Ammon's horn (tissue), 1 donor: ENCODE results near the gene PPAN.

Experiments used
- DNase-seq: peaks from one replicate; pipeline ENCODE4 v3.0.0-alpha.2; 2016; ENCODE audit warnings: low spot score

PPAN gene

DNA sequence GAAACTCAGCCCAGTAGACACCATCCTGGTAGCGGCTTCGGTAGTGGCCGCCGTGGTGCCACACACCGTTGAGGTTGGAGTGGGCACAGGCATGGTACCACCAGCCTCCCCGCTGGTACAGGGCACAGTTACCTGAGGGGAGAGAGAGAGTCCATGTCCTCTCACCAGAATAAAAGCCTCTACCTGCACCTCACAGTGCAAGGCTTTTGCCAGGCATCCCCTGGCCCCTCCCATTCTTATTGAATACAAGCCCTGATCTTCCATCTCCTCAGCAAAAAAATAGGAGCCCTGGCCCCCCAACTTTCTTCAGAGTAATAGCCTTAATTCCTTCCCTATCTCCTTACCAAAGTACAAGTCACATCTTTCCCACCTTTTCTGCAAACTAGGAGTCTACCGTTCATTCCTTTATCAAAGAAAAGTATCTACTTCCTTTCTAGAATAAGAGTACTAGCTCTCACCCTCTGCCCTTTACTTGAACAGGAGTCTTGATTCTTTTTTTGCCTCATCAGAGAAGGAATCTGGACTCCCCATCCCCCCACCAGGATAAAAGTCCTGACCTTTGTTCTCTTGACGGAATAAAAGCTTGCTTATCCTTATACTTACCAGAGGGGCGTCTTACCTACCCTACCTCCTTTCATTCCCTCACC is 13.4 kb upstream of the PPAN start:
- DNase-seq, result no peak

GRCh38 chr19:10093295-10094186 is 12.6 kb upstream of the PPAN start:
- DNase-seq, result no peak

- no peak for DNase-seq
These were observed 10.6 kb upstream of the PPAN start for GRCh38 chr19:10095622-10095947.

DNA sequence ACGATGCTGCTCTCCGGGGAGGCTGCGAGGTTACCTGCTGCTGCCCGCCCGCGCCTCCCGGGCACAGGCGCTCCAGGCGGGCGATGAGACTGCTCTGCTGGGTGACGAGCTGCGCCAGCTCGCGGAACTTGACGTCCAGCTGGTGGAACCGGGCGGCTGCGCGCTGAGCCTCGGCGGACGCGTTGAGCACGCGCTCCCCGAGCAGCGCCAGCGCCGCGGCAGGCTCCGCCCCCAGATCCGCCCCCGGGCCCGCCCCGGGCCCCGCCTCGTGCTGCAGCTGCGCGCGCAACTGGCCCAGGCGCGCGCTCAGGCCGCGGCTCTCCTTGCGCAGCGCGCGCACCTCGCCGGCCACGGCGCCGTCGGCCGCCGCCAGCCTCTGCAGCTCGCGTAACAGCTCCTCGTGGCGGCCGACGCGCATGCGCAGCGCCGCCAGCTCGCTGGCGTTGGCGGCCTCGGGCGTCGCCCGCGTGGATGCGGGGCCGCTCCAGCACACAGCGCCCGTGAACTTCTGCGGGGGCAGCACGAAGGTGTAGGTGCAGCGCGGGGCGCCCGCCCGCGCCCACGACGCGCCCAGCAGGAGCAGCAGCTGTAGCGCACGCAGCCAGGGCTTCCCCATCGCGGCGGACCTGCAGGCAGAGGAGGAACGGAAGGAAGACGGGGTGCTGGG is 10.1 kb upstream of the PPAN start:
- DNase-seq, result peak; percentile 89

- no peak for DNase-seq
These were observed 9.6 kb upstream of the PPAN start for GRCh38 chr19:10096615-10096963.

DNA sequence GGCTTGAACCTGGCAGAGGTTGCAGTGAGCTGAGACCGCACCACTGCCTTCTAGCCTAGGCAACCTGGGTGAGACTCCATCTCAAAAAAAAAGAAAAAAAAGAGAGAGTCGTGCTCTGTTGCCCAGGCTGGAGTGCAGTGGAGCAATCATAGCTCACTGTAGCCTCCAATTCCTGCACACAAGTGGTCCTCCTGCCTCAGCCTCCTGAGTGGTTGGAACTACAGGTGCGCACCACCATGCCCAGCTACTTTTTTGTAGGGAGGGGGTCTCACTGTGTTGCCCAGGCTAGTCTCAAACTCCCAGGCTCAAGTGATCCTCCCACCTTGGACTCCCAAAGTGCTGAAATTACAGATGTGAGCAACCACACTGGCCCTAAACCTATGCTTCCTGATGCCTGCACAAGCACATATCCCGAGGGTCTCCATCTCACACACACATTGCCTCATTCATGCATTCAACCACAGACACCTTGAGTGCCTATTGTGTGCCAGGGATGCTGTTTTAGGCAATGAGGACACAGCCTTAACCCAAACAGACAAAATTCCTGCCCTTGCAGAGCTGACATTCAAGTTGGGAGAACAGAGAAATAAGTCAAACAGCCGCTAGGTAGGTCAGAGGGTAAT is 5.9 kb upstream of the PPAN start:
- DNase-seq, result peak; percentile 0

DNA sequence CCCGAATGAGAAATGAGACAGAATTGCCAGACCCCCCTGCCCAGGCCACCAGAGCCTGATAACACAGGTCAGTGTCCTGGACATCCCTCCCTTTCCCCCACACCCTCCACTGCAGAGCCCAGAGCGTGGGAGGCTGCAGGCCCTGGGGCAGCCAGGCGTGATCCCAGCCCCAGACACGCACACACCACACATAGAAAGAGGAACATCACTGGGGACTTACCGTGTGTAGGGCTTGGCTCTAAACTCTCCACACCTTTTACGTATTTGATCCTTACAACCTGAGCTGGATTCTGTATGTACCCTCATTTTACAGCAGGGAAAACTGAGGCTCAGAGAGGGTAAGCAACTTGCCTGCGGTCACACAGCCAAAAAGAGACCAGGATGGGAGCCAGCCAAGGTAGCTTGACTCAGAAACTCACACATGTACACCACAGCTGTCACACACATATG is 3.4 kb upstream of the PPAN start:
- no peak for DNase-seq

- DNase-seq, result no peak
These were observed 2.0 kb upstream of the PPAN start for GRCh38 chr19:10104130-10104513.

- DNase-seq, result no peak
These were observed 1.3 kb upstream of the PPAN start for GRCh38 chr19:10104665-10105508.

DNA sequence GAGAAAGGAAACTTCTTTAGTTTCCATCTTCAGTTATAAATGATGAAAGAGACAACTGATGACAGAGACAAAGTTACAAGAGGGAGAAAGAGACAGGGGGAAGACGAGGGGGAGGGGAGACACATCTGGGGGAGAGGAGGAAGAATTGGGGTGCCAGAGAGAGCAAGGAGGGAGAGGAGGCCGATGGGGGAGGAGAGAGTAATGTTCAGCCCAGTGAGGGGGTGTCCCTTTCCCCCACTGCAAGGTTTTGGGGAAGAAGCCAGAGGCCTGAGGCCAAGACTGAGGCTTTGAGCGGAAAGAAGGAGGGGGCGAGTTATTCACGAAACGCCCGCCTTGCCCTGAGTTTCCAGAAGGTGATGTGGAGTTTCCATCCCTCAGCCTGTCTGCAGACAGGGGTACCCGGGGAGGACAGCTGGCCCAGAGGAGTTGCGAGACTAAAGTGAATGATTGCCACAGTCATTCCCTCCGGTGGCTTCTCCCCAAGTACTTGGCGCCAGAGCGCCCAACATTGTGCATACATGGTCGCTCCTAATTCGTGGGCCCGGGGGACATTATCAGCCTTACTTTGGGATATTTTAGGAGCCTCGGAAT is 558 bp upstream of the PPAN start:
- DNase-seq, result no peak

- no peak for DNase-seq
These were observed 1.1 kb downstream of the PPAN start for GRCh38 chr19:10107254-10107653.

DNA sequence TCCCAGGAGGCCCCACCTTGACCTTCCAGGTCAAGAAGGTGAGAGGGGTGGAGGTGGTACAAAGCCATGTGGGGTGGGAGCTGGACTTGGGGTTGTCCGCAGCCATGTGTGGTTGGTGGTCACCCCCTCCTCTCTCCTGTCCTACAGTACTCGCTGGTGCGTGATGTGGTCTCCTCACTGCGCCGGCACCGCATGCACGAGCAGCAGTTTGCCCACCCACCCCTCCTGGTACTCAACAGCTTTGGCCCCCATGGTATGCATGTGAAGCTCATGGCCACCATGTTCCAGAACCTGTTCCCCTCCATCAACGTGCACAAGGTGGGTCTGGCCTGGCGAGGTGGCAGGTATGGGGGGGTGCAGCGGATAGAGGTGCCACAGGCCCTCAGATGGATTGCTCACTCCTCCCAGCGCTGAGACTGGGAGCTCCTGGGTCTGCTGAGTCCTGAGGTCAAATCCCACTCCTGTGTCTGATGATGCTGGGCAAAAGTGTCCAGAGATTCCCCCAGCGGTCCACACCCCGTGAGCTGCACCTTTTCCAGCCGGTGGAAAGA is 1.7 kb downstream of the PPAN start:
- no peak for DNase-seq

GRCh38 chr19:10109528-10109927 is 3.4 kb downstream of the PPAN start:
- DNase-seq, result no peak

DNA sequence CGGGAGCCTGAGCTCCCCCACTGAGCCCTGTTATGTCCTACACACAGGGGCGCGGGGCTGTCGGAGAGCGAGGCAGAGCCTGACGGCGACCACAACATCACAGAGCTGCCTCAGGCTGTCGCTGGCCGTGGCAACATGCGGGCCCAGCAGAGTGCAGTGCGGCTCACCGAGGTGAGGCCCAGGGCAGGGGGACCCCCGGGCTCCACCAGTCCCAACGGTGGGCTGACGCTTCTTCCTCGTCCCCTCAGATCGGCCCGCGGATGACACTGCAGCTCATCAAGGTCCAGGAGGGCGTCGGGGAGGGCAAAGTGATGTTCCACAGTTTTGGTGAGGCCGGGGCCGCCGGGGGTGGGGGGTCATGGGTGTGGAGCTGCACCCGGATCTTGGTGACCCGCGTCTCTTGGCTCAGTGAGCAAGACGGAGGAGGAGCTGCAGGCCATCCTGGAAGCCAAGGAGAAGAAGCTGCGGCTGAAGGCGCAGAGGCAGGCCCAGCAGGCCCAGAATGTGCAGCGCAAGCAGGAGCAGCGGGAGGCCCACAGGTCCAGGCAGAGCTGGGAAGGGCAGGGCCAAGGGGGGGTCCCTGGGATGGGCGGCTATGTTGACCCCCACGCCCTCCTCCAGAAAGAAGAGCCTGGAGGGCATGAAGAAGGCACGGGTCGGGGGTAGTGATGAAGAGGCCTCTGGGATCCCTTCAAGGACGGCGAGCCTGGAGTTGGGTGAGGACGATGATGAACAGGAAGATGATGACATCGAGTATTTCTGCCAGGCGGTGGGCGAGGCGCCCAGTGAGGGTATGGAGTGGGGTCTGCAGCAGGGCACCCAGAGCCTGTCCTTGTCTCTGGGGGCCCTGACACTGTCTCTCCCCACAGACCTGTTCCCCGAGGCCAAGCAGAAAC is 4.2 kb downstream of the PPAN start:
- DNase-seq, result no peak

DNA sequence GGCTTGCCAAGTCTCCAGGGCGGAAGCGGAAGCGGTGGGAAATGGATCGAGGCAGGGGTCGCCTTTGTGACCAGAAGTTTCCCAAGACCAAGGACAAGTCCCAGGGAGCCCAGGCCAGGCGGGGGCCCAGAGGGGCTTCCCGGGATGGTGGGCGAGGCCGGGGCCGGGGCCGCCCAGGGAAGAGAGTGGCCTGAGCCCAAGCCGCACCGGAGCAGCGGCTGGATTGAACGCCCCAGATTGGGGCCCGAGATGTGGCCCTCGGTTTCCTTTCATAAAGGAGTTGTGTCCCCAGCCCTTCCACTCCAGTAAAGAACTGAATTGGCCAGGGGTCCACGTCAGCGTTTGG is 4.8 kb downstream of the PPAN start:
- DNase-seq, result no peak

DNA sequence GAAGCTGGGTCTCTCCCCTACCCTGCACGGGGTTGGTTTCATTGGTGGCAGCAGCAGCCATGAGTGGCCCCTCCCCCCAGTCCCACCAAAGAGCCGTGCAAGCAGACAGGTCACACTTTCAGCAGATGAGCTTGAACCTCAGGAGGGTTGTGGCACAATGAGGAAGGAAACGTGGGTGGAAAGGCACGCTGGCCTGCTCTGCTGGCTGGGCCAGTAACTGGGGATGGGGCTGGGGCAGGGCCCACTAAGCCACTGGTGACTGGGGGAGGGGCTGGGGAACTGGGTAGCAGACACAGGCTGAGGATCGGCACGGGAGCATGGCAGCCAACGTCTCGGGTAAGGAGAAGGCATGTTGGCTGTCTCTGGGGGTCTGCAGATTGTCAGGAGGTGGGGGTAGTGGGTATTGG is 5.2 kb downstream of the PPAN start, which contains the start of gene P2RY11:
P2RY11 (plus strand) TSS at position 289 of the 407 bp plus-strand sequence; CDS start at position 318, 29 bp downstream.
- peak; percentile 57 for DNase-seq

DNA sequence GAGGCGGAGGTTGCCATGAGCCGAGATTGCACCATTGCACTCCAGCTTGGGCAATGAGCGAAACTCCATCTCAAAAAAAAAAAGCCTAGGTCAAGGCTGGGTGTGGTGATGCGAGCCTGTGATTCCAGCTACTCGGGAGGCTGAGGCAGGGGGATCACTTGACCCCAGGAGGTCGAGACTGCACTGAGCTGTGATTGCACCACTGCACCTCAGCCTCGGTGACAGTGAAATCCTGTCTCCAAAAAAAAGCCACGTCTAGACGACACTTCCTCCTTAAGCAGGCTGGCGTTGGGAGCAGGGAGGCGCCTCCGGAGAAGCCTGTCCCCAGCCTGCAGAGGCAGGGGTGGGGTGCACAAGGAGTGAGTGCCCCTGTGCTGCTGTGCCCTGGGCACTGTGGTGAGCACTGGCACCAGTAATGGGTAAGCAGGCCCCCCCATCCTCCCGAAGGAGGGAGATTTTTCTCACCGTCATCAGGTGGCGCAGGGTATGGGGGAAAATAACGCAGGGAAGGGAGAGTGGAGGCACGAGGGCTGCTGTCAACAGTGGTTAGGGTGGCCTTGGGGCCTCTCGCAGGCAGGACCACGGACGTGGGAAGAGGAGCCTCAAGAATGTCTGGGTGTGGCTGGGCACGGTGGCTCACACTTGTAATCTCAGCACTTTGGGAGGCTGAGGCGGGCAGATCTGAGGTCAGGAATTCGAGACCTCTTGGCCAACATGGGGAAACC is 6.0 kb downstream of the PPAN start:
- peak; percentile 43 for DNase-seq

- DNase-seq, result no peak
These were observed 6.9 kb downstream of the PPAN start for GRCh38 chr19:10112895-10113591.

GRCh38 chr19:10113592-10113963 is 7.4 kb downstream of the PPAN start:
- DNase-seq, result no peak
